ENCODE measurements around the gene DACH2.

The DACH2 gene

DNA sequence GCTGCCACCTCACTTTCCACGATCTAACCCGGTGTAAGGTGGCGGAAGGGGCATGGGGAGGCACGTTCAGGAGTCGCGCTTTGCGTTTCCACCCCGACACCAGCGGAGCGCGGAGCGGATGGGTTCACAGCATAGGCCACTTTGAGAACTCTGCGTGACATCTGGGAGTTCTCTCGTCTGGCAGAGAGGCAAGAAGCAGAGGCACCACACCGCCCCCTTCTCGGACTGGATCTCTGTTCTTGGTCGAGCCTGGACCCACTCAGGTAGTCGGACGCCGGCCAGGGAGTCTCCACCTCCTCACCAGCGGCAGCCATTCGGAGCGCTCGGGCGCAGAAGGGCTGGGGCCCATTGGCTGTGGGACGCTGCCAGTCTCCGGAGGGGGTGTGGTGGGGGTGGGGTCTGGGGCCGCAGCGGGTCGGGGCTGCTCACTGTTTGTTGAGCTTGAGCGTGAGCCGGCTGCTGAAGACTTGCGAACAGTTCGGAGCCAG is at the start of gene DACH2:
TSS of gene DACH2 (plus strand) at position 428 of the 488 bp plus-strand sequence.
- Histone ChIP-seq H3K4me1 (ENCODE audit: control insufficient read depth, insufficient read depth, low read length) (no peaks in the 10 kb centered on the region), H3K4me3 (ENCODE audit: low read length) (peak within 1 kb of the TSS; percentile 41), H3K27me3 (ENCODE audit: control insufficient read depth, insufficient read depth, low read length) (peaks cover 11% of the 10 kb centered on the region), H3K9ac (ENCODE audit: low read length) (peak within 1 kb of the TSS; percentile 34), H3K36me3 (ENCODE audit: control insufficient read depth, insufficient read depth, low read length) (no peaks in the 10 kb centered on the region), H3K9me3 (ENCODE audit: control insufficient read depth, low read length) (no peaks in the 10 kb centered on the region)

DNA sequence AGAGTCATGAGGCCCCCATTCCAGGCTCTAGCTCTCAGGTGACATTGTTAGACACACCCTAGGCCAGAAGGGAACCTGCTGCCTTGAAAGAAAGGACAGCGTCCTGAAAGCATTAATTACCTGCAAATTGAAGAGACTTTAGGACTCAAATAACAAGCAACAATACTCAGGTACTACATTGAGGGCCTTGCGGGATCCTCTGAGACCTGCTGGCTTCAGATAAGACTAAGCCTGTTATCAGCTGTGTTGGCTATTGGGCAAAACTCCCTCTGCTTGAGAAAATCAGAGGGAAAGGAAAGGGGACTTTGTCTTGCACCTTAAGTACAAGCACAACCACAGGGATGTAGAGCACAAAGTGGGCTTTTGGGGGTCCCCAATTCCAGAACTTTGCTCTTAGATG is 45.9 kb upstream of the DACH2 start:
- no peaks in the 10 kb centered on the region for H3K27me3 ChIP-seq (ENCODE audit: control insufficient read depth, insufficient read depth, low read length)
- H3K4me1 ChIP-seq (ENCODE audit: control insufficient read depth, insufficient read depth, low read length): no peaks in the 10 kb centered on the region
- H3K9ac ChIP-seq (ENCODE audit: low read length): no peak overlapping the region
- no peak overlapping the region for H3K4me3 ChIP-seq (ENCODE audit: low read length)
- no peaks in the 10 kb centered on the region for H3K36me3 ChIP-seq (ENCODE audit: control insufficient read depth, insufficient read depth, low read length)
- H3K9me3 ChIP-seq (ENCODE audit: control insufficient read depth, low read length): no peaks in the 10 kb centered on the region

DNA sequence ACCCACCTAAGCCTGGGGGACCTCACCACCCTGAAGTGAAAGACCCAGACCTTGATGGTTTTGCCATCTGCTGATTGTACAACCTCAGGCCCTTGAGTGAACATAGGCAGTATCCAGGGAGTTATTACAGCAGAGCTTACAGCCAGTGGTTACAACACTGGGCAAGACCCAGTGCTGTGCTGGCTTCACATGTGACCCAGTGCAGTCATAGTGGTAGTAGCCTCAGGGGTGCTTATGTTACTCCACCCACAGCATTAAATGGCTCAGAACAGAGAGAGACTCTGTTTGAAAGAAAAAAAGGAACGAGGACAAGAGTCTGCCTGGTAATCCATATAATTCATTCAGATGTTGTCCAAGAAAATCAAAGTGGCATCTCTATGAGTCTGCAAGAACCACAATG is 45.2 kb upstream of the DACH2 start:
- Histone ChIP-seq H3K36me3 (ENCODE audit: control insufficient read depth, insufficient read depth, low read length) (no peaks in the 10 kb centered on the region), H3K9ac (ENCODE audit: low read length) (no peak overlapping the region), H3K4me1 (ENCODE audit: control insufficient read depth, insufficient read depth, low read length) (no peaks in the 10 kb centered on the region), H3K27me3 (ENCODE audit: control insufficient read depth, insufficient read depth, low read length) (no peaks in the 10 kb centered on the region), H3K9me3 (ENCODE audit: control insufficient read depth, low read length) (no peaks in the 10 kb centered on the region), H3K4me3 (ENCODE audit: low read length) (no peak overlapping the region)

DNA sequence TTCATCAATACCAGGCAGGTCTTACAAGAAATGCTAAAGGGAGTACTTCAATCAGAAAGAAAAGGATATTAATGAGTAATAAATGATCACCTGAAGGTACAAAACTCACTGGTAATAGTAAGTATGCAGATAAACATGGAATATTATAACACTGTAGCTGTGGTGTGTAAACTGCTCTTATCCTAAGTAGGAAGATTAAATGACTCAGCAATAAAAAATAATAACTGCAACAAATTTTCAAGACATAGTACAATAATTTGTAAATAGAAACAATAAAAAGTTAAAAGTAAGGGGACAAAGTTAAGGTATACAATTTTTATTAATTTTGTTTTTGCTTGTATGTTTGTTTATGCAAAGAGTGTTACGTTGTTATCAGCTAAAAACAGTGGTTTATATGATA is 43.7 kb upstream of the DACH2 start:
- Histone ChIP-seq H3K36me3 (ENCODE audit: control insufficient read depth, insufficient read depth, low read length) (no peaks in the 10 kb centered on the region), H3K4me3 (ENCODE audit: low read length) (no peak overlapping the region), H3K9me3 (ENCODE audit: control insufficient read depth, low read length) (no peaks in the 10 kb centered on the region), H3K4me1 (ENCODE audit: control insufficient read depth, insufficient read depth, low read length) (no peaks in the 10 kb centered on the region), H3K27me3 (ENCODE audit: control insufficient read depth, insufficient read depth, low read length) (no peaks in the 10 kb centered on the region), H3K9ac (ENCODE audit: low read length) (no peak overlapping the region)

DNA sequence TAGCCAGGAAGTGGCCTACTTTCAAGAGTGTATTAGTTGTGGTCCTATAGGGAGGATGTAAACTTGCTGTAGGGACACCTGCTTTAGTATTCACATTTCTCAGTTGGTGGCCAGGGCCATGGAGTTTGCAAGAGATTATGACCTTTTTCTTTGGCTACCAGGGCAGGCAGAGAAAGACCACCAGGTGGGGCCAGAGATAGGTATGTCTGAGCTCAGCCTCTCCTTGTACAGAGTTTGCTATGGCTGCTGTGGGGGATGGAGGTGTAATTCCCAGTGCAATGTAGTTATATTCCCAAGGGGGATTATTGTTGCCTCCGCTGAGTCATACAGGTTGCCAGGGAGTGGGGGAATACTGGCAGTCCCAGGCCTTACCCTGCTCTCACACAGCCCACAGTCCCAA is 26.3 kb upstream of the DACH2 start:
- H3K36me3 ChIP-seq (ENCODE audit: control insufficient read depth, insufficient read depth, low read length): no peaks in the 10 kb centered on the region
- H3K4me1 ChIP-seq (ENCODE audit: control insufficient read depth, insufficient read depth, low read length): no peaks in the 10 kb centered on the region
- H3K9me3 ChIP-seq (ENCODE audit: control insufficient read depth, low read length): no peaks in the 10 kb centered on the region
- H3K27me3 ChIP-seq (ENCODE audit: control insufficient read depth, insufficient read depth, low read length): no peaks in the 10 kb centered on the region
- no peak overlapping the region for H3K9ac ChIP-seq (ENCODE audit: low read length)
- H3K4me3 ChIP-seq (ENCODE audit: low read length): no peak overlapping the region

DNA sequence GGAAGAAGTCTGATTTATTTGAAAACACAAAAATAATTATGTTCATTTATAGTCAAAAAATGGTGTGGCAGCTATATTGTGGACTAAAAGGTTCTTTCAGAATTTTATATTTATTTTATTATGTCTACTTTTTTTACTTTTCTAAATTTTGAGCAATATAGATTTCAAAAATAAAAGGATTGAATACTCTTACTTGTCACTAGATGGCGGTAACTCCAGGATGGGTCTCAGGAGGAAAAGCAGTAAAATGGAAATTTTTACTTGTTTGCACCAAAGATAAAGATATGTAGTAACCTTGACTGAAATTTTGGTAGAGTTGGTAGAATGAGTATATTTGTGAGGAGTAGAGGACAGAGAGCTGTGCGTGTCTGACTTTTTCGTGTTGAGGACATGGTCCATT is 14.5 kb upstream of the DACH2 start:
- Histone ChIP-seq H3K27me3 (ENCODE audit: control insufficient read depth, insufficient read depth, low read length) (no peaks in the 10 kb centered on the region), H3K36me3 (ENCODE audit: control insufficient read depth, insufficient read depth, low read length) (no peaks in the 10 kb centered on the region), H3K9me3 (ENCODE audit: control insufficient read depth, low read length) (no peaks in the 10 kb centered on the region), H3K4me1 (ENCODE audit: control insufficient read depth, insufficient read depth, low read length) (no peaks in the 10 kb centered on the region), H3K9ac (ENCODE audit: low read length) (no peak overlapping the region), H3K4me3 (ENCODE audit: low read length) (no peak overlapping the region)

DNA sequence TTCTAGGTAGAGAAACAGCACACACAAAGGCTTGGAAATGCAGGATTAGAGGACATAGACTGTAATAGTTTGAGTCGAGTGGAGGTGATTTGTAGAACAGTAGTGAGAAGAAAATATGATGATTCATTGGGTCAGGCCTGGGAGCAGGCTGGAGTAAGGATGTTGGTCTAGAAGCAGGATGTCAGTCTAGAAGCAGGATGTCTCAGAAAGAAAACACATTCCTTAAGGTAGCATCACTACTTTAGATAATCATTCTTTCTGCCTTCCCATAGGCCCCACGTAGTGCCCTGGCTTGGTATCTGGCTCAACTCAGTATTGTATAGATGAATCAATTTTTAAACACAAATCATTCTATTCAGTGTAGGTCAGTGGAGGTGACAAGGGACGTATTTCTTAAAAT is 11.2 kb upstream of the DACH2 start:
- H3K36me3 ChIP-seq (ENCODE audit: control insufficient read depth, insufficient read depth, low read length): no peaks in the 10 kb centered on the region
- no peak overlapping the region for H3K9ac ChIP-seq (ENCODE audit: low read length)
- H3K4me3 ChIP-seq (ENCODE audit: low read length): no peak overlapping the region
- H3K27me3 ChIP-seq (ENCODE audit: control insufficient read depth, insufficient read depth, low read length): no peaks in the 10 kb centered on the region
- H3K4me1 ChIP-seq (ENCODE audit: control insufficient read depth, insufficient read depth, low read length): no peaks in the 10 kb centered on the region
- no peaks in the 10 kb centered on the region for H3K9me3 ChIP-seq (ENCODE audit: control insufficient read depth, low read length)

DNA sequence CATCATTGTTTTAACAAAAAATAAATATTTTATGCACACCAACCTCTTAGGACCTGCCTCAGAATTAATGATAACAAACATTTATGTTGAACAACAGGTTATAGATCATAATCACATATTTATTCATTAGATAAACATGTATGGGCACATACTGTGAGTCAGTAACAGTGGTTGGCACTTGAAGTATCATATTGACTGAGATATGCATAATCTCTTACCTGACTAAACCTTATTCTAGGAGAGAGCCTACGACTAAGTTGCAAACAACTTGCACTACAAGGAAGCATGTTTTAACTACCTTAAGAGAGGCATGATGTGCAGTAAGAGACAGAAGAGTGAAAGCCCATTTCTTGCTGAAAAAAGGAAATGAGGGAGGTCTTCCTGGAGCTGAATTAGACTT is 6.5 kb upstream of the DACH2 start:
- Histone ChIP-seq H3K9ac (ENCODE audit: low read length) (no peak overlapping the region), H3K27me3 (ENCODE audit: control insufficient read depth, insufficient read depth, low read length) (no peaks in the 10 kb centered on the region), H3K36me3 (ENCODE audit: control insufficient read depth, insufficient read depth, low read length) (no peaks in the 10 kb centered on the region), H3K4me1 (ENCODE audit: control insufficient read depth, insufficient read depth, low read length) (no peaks in the 10 kb centered on the region), H3K9me3 (ENCODE audit: control insufficient read depth, low read length) (no peaks in the 10 kb centered on the region), H3K4me3 (ENCODE audit: low read length) (no peak overlapping the region)

DNA sequence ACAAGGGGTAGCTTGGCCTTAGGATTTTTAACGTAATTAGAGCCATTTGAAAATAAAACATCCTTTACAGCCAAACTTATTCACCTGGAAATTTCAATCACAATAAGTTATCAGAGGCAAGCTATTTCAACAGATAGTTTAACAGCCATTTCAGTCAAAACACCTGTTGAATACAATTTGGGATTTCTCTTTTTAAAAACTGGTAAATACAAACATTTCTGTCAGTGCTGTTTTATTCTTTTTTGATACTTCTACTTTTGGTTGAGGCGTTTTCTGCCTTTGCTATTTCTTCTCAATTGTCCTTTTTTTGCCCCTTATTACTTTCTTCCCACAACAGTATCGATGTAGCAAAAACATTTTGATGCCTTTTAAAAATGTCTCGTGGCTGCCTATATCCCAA is 2.1 kb upstream of the DACH2 start:
- Histone ChIP-seq H3K9ac (ENCODE audit: low read length) (no peak overlapping the region), H3K27me3 (ENCODE audit: control insufficient read depth, insufficient read depth, low read length) (peaks cover 11% of the 10 kb centered on the region), H3K9me3 (ENCODE audit: control insufficient read depth, low read length) (no peaks in the 10 kb centered on the region), H3K4me1 (ENCODE audit: control insufficient read depth, insufficient read depth, low read length) (no peaks in the 10 kb centered on the region), H3K36me3 (ENCODE audit: control insufficient read depth, insufficient read depth, low read length) (no peaks in the 10 kb centered on the region), H3K4me3 (ENCODE audit: low read length) (no peak overlapping the region)

DNA sequence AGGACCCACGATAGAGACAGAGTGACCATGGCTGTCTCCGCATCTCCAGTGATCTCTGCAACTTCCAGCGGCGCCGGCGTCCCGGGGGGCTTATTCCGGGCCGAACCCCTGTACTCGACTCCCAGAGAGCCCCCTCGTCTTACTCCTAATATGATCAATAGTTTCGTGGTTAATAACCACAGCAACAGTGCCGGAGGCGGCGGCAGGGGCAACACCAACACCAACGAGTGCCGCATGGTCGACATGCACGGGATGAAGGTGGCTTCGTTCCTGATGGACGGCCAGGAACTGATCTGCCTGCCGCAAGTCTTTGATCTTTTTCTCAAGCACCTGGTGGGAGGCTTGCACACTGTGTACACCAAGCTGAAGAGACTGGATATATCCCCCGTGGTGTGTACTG is 343 bp downstream of the DACH2 start:
- no peak overlapping the region for H3K9ac ChIP-seq (ENCODE audit: low read length)

DNA sequence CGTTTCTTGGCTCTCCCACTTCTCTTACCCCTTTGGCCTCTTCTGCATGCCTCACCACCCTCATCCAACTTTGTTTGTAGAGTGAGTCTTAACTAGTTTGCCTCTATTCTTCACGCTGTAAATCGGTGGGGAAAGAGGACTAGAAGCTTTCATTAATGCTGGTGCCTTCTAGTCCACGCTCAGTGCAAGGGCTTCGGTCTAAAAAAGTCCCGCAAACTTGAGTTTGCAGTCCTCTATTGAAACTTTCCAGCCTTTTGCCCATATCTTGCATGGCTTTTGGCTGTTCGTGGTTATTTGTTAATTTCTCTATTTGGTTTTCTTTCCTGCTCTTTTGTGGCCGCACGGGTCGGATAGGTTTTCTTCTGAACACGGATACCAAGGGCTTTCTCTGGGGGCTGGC is 868 bp downstream of the DACH2 start:
- Histone ChIP-seq H3K4me1 (ENCODE audit: control insufficient read depth, insufficient read depth, low read length) (no peaks in the 10 kb centered on the region), H3K4me3 (ENCODE audit: low read length) (no peak overlapping the region), H3K27me3 (ENCODE audit: control insufficient read depth, insufficient read depth, low read length) (peaks cover 11% of the 10 kb centered on the region), H3K9ac (ENCODE audit: low read length) (no peak overlapping the region), H3K9me3 (ENCODE audit: control insufficient read depth, low read length) (no peaks in the 10 kb centered on the region), H3K36me3 (ENCODE audit: control insufficient read depth, insufficient read depth, low read length) (no peaks in the 10 kb centered on the region)

More for the DNA sequence above, 343 bp downstream of the DACH2 start:
- Histone ChIP-seq H3K36me3 (ENCODE audit: control insufficient read depth, insufficient read depth, low read length) (no peaks in the 10 kb centered on the region), H3K27me3 (ENCODE audit: control insufficient read depth, insufficient read depth, low read length) (peaks cover 11% of the 10 kb centered on the region), H3K9me3 (ENCODE audit: control insufficient read depth, low read length) (no peaks in the 10 kb centered on the region), H3K4me1 (ENCODE audit: control insufficient read depth, insufficient read depth, low read length) (no peaks in the 10 kb centered on the region), H3K4me3 (ENCODE audit: low read length) (no peak overlapping the region)

DNA sequence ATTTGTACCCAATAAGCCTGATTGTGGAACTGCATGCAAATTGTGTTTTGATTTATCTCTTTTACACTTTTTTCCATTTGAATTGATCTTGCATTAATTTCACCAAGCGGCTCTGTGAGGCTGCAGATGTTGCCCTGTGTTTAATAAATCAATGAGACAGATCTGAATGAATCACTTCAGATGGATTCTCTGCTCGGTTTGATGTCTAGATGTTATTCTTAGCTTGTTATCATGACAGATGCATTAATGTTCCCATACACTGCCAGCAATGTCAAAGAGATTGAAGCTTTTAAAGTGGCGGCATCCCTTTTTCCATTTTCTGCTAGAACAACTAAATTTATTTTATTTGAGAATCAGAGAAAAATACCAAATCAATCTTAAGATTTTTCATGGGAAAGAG is 6.3 kb downstream of the DACH2 start:
- H3K9me3 ChIP-seq (ENCODE audit: control insufficient read depth, low read length): no peaks in the 10 kb centered on the region
- H3K9ac ChIP-seq (ENCODE audit: low read length): no peak overlapping the region
- no peaks in the 10 kb centered on the region for H3K4me1 ChIP-seq (ENCODE audit: control insufficient read depth, insufficient read depth, low read length)
- no peaks in the 10 kb centered on the region for H3K36me3 ChIP-seq (ENCODE audit: control insufficient read depth, insufficient read depth, low read length)
- H3K27me3 ChIP-seq (ENCODE audit: control insufficient read depth, insufficient read depth, low read length): peaks cover 2% of the 10 kb centered on the region
- H3K4me3 ChIP-seq (ENCODE audit: low read length): no peak overlapping the region

DNA sequence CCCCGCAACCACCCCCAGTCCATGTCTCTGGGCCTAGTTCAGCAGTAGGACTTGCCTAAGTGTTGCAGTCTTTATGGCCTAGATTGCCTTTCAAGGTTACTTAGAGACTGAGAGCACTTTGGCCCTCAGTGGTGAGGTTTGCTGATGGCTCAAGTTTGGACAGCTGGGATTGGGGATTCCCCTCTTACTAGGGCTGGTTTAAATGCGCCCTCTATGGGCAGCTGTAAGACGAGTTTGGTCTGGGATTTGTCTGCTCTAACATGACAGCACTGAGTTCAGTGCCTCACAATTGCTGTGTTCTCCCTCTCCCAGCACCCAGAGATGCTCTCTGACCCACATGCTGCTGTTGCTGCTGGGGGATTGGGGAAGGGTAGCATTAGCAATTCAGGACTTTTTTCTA is 23.1 kb downstream of the DACH2 start:
- Histone ChIP-seq H3K9ac (ENCODE audit: low read length) (no peak overlapping the region), H3K4me3 (ENCODE audit: low read length) (no peak overlapping the region), H3K9me3 (ENCODE audit: control insufficient read depth, low read length) (no peaks in the 10 kb centered on the region), H3K36me3 (ENCODE audit: control insufficient read depth, insufficient read depth, low read length) (no peaks in the 10 kb centered on the region), H3K4me1 (ENCODE audit: control insufficient read depth, insufficient read depth, low read length) (no peaks in the 10 kb centered on the region), H3K27me3 (ENCODE audit: control insufficient read depth, insufficient read depth, low read length) (no peaks in the 10 kb centered on the region)

Measured in mucosa of stomach (tissue), 1 donor.